H4 (cell line): Measurements from ENCODE around the gene TUBB. TPM values are rescaled to one million over a fixed set of nuclear protein-coding genes. Genes with fewer than 3 reads are reported as not detected.
"Not testable (repeated sequence)": the region's sequence is repeated elsewhere in the genome, so short reads cannot be mapped to it uniquely, and the experiment has no call there.

Source experiments
- DNase-seq: peaks from one replicate; pipeline ENCODE4 v3.0.0-alpha.2; 2015; ENCODE audit warnings: low spot score
- total RNA-seq: library from RNA; depleted of rRNA; stranded (reverse); fragments of >200 nt; shearing (Covaris generic); gene quantifications from 2 replicates; pipeline ENCODE4 v1.2.3, GENCODE V29; 2014

Gene TUBB
- total RNA-seq, 1 experiment from 2014 or later, result 1,508 TPM

DNA sequence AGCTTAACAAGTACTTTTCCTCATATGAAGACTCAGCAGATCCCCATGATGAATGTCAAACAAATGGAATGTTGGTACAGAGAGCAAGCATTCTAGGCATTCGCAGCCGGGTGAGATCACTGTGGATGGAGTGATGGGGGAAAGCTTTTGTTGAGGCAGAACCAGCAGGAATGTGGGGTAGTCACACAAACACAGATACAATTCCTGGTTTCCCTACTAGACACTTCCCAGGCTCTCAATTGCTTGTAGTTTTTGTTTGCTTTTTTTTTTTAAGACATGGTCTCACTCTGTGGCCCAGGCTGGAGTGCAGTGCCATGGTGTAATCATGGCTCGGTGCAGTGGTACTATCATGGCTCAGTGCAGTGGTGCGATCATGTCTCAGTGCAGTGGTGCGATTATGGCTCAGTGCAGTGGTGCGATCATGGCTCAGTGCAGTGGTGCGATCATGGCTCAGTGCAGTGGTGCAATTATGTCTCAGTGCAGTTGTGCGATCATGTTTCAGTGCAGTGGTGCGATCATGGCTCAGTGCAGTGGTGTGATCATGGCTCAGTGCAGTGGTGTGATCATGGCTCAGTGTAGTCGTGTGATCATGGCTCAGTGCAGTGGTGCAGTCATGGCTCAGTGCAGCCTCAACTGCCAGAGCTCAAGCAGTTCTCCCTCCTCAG, 39.6 kb downstream of the TUBB start:
- DNase-seq, result peak; percentile 73

DNA sequence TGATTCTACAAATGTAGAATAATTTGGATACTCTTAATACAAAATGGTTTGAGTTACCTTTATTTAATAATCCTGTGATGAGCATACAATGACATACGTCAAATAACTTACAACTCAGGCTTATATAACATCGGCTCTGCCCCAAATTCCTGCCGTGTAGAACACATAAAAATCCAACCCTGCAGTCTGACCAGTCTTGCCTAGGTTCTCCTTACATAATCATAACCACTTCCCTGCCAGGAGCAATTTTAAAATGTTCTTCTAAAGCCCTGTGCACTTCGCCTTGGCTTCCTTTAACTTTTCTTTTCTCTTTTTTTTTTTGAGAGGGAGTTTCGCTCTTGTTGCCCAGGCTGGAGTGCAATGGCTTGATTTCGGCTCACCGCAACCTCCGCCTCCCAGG, 40.4 kb downstream of the TUBB start:
- no peak for DNase-seq

DNA sequence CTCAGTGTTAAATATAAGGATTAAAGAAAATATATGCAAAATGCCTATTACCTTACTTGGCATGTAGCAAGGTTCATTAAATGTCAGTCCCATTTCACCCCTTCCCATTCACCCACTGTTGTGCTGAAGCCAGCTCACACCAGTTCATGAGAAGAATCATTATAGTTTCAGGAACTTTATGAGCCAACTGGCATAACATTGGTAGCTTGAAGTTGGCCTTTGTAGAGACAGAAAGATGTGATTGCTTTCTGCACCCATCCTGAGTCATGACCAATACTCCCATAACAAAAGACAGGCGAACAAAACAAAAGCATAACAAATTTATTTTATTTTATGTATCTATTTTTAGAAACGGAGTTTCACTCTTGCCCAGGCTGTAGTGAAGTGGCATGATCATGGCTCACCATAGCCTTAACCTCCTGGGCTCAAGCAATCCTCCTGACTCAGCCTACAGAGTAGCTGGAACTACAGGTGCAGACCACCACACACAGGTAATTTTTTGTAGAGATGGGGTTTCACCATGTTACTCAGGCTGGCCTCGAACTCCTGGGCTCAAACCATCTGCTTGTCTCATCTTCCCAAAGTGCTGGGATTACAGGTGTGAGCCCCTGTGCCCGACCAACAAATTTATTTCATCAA, 41.8 kb downstream of the TUBB start:
- no peak for DNase-seq

DNA sequence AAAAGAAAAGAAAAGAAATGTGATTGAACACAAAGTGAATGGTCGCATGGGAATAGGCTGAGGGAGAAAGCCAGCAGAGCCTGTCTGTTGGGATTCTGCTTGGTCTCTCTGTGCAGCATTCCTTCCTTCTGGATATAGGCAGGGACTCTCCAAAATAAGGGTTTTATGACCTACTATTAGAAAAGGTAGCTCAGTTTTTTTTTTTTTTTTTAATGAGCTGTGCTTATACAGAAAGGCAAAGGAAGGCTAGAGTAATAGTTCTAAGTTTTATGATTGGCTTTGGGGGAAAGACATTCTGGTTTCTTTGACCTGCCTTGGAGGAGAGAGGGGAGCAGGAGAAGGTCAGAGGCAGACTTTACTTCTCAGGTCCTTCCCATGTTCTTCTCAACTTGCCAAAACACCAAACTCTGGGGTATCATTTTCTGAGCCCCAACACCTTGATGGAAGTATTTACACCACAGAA, 43.0 kb downstream of the TUBB start:
- DNase-seq, result no peak

- peak; percentile 80 for DNase-seq
These were observed 43.7 kb downstream of the TUBB start for GRCh38 chr6:30763618-30764489.

GRCh38 chr6:30764490-30765043, 44.4 kb downstream of the TUBB start:
- DNase-seq, result not testable (repeated sequence)

GRCh38 chr6:30765495-30765894, 45.3 kb downstream of the TUBB start:
- DNase-seq, result not testable (repeated sequence)

GRCh38 chr6:30766461-30767157, 46.5 kb downstream of the TUBB start:
- DNase-seq, result no peak

DNA sequence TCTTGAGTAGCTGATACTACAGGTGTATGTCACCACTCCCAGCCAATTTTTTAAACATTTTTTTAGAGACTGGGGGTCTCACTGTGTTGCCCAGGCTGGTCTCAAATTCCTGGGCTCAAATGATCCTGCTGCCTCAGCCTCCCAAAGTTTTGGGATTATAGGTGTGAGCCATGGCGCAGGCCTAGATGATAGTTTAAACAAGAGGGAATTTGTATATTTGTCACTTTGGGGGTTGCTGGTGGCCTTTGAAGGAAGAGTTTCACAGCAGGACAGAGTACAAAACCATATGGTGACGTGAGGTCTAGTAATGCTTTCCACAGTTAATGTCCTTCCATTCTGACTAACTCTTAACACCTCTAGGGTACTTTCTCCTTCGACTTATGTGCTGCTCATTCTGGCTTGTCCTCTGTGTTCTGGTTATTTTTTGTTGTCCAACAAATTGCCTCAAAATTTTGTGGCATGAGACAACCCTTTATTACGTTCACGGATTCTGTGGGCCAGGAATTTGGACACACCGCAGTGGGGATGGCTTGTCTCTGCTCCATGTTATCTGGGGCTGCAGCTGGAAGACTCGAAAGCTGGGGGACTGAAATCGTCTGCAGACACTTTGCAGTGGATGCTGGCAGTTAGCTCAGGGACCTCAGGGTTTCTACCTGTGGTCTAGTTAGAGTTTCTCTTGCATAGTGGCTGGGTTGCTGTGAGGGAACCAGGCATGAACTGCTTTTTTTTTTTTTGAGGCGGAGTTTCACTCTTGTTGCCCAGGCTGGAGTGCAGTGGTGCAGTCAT, 47.2 kb downstream of the TUBB start:
- no peak for DNase-seq

DNA sequence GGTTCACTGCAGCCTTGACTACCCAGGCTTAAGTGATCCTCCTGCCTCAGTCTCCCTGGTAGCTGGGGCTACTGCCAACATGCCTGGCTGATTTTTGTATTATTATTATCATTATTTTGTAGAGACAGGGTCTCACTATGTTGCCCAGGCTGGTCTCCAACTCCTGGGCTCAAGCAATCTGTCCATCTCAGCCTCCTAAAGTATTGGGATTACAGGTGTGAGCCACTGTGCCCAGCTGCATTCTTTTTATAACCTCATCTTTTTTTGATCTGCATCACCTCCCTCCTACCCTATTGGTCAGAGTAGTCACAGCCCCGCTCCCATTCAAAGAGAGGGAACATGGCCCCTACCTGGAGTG, 47.8 kb downstream of the TUBB start:
- DNase-seq, result no peak

- no peak for DNase-seq
These were observed 48.5 kb downstream of the TUBB start for GRCh38 chr6:30768634-30769087.

DNA sequence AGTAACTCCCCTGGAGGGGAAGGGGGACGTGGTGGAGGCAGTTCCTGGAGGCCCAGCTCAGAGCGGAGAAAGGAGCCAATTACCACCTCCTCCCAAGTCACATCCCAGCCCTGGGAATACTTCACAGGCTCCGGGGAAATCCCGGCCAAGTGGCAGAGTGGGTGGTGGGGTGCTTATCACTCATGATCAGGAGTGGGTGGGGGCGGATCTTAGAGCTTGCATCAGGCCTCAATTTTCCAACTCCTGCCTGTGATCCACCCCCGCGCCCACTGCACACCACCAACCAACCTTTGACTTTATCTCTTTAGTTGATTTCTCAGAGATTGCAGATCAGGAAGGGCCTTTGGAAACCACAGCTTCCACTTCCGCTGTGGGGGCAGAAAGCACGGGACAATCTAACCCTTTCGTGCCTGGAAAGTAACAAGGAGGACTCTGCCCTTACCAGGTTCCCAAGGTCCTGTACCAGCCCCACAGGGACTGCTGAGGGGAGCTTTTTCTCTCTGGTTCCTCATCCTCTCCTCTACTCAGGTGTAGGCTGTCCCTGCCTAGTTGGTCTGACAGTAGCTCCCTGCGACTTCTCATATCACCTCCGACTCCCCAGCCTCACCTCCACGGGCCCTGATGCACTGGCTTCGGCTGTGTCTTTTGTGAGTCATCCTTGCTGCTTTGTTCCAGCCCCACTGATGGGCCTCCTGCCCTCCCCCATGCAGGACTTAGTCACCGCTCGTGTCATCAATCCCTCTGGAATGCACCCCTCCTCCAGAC, 49.1 kb downstream of the TUBB start:
- DNase-seq, result peak; percentile 96

- no peak for DNase-seq
These were observed 49.8 kb downstream of the TUBB start for GRCh38 chr6:30769853-30770524.

GRCh38 chr6:30770592-30770991, 50.4 kb downstream of the TUBB start:
- DNase-seq, result no peak

- DNase-seq, result no peak
These were observed 54.5 kb downstream of the TUBB start for GRCh38 chr6:30774701-30775100.
